ENCODE data around the gene DBN1. TPM values are rescaled to one million over a fixed set of nuclear protein-coding genes. Genes with fewer than 3 reads are reported as not detected.

Gene DBN1
- total RNA-seq, 3 donors from 2014 or later, result 12.1 to 61.8 (median 17.2) TPM

GRCh38 chr5:177432143-177432838 lies 41.1 kb downstream of the DBN1 start:
- Histone ChIP-seq H3K9me3 (no peaks in the 10 kb centered on the region), H3K4me3 (no peak overlapping the region), H3K36me3 (ENCODE audit: low read depth) (no peaks in the 10 kb centered on the region), H3K4me1 (ENCODE audit: low read depth) (peaks cover 25% of the 10 kb centered on the region)
- DNase-seq (peak in 1 of 3 donors; percentile 58), ATAC-seq (no peak)
- TF ChIP-seq, protein P1, sequence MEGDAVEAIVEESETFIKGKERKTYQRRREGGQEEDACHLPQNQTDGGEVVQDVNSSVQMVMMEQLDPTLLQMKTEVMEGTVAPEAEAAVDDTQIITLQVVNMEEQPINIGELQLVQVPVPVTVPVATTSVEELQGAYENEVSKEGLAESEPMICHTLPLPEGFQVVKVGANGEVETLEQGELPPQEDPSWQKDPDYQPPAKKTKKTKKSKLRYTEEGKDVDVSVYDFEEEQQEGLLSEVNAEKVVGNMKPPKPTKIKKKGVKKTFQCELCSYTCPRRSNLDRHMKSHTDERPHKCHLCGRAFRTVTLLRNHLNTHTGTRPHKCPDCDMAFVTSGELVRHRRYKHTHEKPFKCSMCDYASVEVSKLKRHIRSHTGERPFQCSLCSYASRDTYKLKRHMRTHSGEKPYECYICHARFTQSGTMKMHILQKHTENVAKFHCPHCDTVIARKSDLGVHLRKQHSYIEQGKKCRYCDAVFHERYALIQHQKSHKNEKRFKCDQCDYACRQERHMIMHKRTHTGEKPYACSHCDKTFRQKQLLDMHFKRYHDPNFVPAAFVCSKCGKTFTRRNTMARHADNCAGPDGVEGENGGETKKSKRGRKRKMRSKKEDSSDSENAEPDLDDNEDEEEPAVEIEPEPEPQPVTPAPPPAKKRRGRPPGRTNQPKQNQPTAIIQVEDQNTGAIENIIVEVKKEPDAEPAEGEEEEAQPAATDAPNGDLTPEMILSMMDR (IDR thresholded peaks at IDR 0.05), result no peak
- intact Hi-C loops (cut with DNase I, micrococcal nuclease), result no loop called here

GRCh38 chr5:177431317-177432142 lies 41.9 kb downstream of the DBN1 start:
- Histone ChIP-seq H3K36me3 (ENCODE audit: low read depth) (no peaks in the 10 kb centered on the region), H3K4me1 (ENCODE audit: low read depth) (peaks cover 25% of the 10 kb centered on the region), H3K4me3 (no peak overlapping the region), H3K9me3 (no peaks in the 10 kb centered on the region)
- ATAC-seq (peak; percentile 57), DNase-seq (peak; percentile 63 to 93 (median 76))
- TF ChIP-seq, protein P1 (IDR thresholded peaks at IDR 0.05), result no peak
- intact Hi-C loops (cut with DNase I, micrococcal nuclease), result no loop called here

GRCh38 chr5:177430972-177431316 lies 42.5 kb downstream of the DBN1 start:
- no peaks in the 10 kb centered on the region for H3K9me3 ChIP-seq
- intact Hi-C loops (cut with DNase I, micrococcal nuclease), result no loop called here
- H3K36me3 ChIP-seq (ENCODE audit: low read depth), result peaks cover 5% of the 10 kb centered on the region
- no peak for ATAC-seq
- H3K4me3 ChIP-seq, result no peak overlapping the region
- H3K4me1 ChIP-seq (ENCODE audit: low read depth), result peaks cover 25% of the 10 kb centered on the region
- TF ChIP-seq, protein P1 (IDR thresholded peaks at IDR 0.05), result no peak
- DNase-seq, result no peak

DNA sequence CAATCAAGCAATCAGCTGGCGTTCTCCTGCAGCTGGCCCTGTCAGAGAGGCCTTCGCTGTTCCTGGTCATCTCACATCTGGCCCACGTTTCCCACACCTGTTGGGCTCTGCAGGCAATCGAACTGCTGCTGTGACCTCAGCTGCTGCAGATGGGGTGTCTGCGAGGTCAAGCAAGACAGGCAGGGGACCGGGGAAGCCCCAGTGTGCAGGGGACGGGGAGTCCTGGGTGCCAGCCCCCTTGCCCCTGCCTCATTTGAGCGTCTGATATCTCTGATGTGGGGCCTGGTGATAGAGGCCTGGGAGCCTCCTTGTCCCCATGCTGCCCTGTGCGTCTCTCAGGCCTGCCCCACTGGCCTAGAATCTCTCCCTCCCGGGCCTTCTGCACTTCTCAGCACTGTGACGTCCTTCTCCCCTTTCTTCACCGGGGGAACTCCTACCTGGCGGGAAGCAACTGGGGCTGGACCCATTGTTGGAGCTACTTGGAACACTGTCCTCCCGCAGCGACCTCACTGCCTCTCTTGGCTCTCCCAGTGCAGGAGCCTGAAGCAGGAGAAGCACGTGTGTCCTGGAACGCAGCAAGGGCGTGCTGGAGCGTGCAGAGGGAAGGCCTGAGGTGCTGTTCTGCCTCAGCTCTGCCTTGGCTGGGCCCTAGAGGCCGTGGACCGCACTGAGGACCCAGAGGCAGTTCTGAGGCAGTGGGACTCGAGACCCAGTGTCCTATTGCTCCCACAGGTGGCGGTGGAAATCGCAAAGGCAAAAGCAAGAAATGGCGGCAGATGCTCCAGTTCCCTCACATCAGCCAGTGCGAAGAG lies 43.1 kb downstream of the DBN1 start:
- intact Hi-C loops (cut with DNase I, micrococcal nuclease), result no loop called here
- DNase-seq (peak in 1 of 3 donors; percentile 69), ATAC-seq (no peak)
- TF ChIP-seq, protein P1 (IDR thresholded peaks at IDR 0.05), result no peak
- no peak overlapping the region for H3K4me3 ChIP-seq
- peaks cover 29% of the 10 kb centered on the region for H3K4me1 ChIP-seq (ENCODE audit: low read depth)
- peaks cover 7% of the 10 kb centered on the region for H3K36me3 ChIP-seq (ENCODE audit: low read depth)
- no peaks in the 10 kb centered on the region for H3K9me3 ChIP-seq

DNA sequence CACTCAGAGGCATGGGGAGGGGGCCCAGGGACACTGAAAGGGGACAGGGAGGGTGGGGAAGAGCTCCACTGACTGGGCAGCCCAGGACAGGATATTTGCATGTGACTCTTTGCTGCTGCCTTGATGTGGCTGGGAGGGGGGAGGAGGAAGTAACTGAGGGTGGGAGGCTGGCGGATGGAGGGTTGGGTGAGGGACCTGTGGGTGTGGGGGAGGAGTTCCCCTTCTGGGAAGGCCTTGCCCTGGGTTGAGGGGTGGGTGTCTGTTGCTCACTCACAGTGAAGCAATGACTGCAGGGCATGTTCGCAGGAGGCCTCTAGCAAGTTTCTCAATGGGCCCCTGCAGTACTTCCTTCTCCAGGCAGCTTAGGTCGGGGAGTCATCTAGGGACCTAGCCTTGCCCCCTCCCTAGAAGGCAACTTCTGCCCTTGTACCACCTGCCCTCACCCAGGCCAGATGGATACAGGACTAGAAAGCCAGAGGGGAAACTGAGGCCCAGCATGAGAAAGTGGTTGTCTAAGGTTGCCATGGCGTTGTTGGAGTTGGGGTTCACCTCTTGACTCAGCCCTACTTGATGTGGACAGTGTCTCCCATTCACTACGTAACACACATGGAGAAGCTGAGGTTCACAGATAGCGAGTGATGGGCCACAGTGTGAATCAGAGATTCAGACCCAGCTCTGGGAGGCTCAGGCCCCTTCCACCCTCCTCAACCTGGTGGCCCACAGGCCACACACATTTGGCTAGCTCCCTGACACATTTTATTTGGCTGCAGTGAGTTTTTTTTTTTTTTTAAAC lies 44.0 kb downstream of the DBN1 start:
- peak; percentile 4 for ATAC-seq
- Histone ChIP-seq H3K4me1 (ENCODE audit: low read depth) (peaks cover 33% of the 10 kb centered on the region), H3K36me3 (ENCODE audit: low read depth) (peaks cover 7% of the 10 kb centered on the region), H3K9me3 (no peaks in the 10 kb centered on the region), H3K4me3 (no peak overlapping the region)
- TF ChIP-seq, protein P1 (IDR thresholded peaks at IDR 0.05), result no peak
- intact Hi-C loops (cut with DNase I, micrococcal nuclease), result no loop called here
- peak; percentile 64 to 91 (median 69) for DNase-seq
